DMS153 treated with DMSO at 0.1 percent for 48 hours (cell line): ENCODE data around the gene PPFIBP2.

Experiments
- DNase-seq: peaks from one replicate; lab custom pipeline; 2025; ENCODE audit not compliant: unreplicated experiment; lab: John Stamatoyannopoulos, UW

Gene PPFIBP2

GRCh38 chr11:7548659-7549274 is 35.0 kb downstream of the PPFIBP2 start:
- peak; percentile 10 for DNase-seq

GRCh38 chr11:7549681-7550080 is 35.9 kb downstream of the PPFIBP2 start:
- DNase-seq: no peak

- DNase-seq: no peak
Measured at GRCh38 chr11:7551571-7551970, 37.8 kb downstream of the PPFIBP2 start.

GRCh38 chr11:7552666-7553065 is 38.9 kb downstream of the PPFIBP2 start:
- no peak for DNase-seq

GRCh38 chr11:7555052-7555699 is 41.4 kb downstream of the PPFIBP2 start:
- no peak for DNase-seq

GRCh38 chr11:7558046-7558445 is 44.2 kb downstream of the PPFIBP2 start:
- DNase-seq: no peak

- no peak for DNase-seq
Measured at GRCh38 chr11:7559398-7560283, 45.8 kb downstream of the PPFIBP2 start.

- DNase-seq: no peak
Measured at GRCh38 chr11:7561562-7561961, 47.8 kb downstream of the PPFIBP2 start.

GRCh38 chr11:7563281-7563680 is 49.5 kb downstream of the PPFIBP2 start:
- DNase-seq: no peak

GRCh38 chr11:7564803-7565202 is 51.0 kb downstream of the PPFIBP2 start:
- DNase-seq: no peak

- DNase-seq: no peak
Measured at GRCh38 chr11:7567311-7567710, 53.5 kb downstream of the PPFIBP2 start.

- no peak for DNase-seq
Measured at GRCh38 chr11:7569044-7569443, 55.2 kb downstream of the PPFIBP2 start.

- no peak for DNase-seq
Measured at GRCh38 chr11:7570241-7570640, 56.4 kb downstream of the PPFIBP2 start.

- no peak for DNase-seq
Measured at GRCh38 chr11:7570938-7571521, 57.2 kb downstream of the PPFIBP2 start.

- DNase-seq: peak; percentile 85
Measured at GRCh38 chr11:7571640-7572000, 57.8 kb downstream of the PPFIBP2 start.

GRCh38 chr11:7572001-7572712 is 58.4 kb downstream of the PPFIBP2 start:
- no peak for DNase-seq

- no peak for DNase-seq
Measured at GRCh38 chr11:7573193-7573557, 59.4 kb downstream of the PPFIBP2 start.

- DNase-seq: no peak
Measured at GRCh38 chr11:7573558-7574296, 59.9 kb downstream of the PPFIBP2 start.

- DNase-seq: no peak
Measured at GRCh38 chr11:7574491-7575130, 60.8 kb downstream of the PPFIBP2 start.
